Prostate gland (tissue), 2 donors: ENCODE data around the gene CNKSR2.

Experiments
- POLR2A ChIP-seq: fragments of 450-650 bp; IDR thresholded peaks from one replicate; pipeline ENCODE4 v1.6.1; 2016; ENCODE audit warnings: antibody characterized with exemption, mild to moderate bottlenecking
- POLR2AphosphoS5 ChIP-seq: sonication (generic); formaldehyde crosslinking; IDR thresholded peaks from one replicate; pipeline ENCODE4 v1.6.1; 2017; ENCODE audit warnings: antibody characterized with exemption
- TF ChIP-seq, protein P1 (sequence below), 4 experiments: fragments of 200-600 bp in 2 of 4; fragments of 450-650 bp in 2 of 4; sonication (generic) in 2 of 4; IDR thresholded peaks; 1 replicate in 3 of 4; 2 replicates in 1 of 4; pipeline ENCODE4 v1.5.1; 2016 to 2019; ENCODE audit warnings: antibody characterized with exemption in 4 of 4, mild to moderate bottlenecking in 2 of 4, moderate library complexity in 2 of 4

DNA sequence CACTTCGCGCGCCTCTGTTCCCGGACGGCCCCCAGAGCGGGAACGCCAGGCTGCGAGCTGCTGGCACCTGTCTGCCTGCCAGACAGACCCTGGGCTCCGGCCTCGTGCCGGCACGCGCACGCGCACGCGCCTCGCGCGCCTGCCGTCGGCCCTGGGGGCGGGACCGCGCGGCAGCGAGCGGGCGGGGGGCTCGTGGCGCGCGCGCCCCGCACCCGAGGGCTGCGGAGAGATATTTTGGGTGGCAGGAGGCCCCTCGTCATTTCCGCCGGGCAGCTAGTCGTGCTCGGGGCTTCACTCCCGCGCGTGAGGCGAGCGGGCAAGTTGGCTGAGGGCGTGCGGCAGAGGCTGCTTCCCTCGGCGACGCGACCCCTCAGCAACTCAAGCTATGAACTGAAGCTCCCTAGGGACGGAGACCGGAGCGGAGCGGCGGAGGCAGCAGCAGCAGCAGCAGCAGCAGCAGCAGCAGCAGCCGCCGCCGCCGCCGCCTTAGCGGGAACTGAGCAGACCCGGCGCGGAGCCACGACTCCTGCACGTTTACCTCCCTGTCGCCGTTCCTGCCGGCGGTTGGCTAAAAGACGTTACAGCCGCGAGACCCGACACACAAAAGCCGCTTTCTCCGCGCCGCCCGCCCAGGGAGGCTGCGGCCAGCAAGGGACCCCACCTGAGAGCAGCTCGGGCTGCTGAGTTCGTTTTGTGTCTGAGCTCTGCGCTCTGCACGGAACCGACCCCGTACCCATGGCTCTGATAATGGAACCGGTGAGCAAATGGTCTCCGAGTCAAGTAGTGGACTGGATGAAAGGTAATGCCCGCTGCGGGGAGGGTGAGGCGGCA is at the start of gene CNKSR2:
- TF ChIP-seq, protein P1, sequence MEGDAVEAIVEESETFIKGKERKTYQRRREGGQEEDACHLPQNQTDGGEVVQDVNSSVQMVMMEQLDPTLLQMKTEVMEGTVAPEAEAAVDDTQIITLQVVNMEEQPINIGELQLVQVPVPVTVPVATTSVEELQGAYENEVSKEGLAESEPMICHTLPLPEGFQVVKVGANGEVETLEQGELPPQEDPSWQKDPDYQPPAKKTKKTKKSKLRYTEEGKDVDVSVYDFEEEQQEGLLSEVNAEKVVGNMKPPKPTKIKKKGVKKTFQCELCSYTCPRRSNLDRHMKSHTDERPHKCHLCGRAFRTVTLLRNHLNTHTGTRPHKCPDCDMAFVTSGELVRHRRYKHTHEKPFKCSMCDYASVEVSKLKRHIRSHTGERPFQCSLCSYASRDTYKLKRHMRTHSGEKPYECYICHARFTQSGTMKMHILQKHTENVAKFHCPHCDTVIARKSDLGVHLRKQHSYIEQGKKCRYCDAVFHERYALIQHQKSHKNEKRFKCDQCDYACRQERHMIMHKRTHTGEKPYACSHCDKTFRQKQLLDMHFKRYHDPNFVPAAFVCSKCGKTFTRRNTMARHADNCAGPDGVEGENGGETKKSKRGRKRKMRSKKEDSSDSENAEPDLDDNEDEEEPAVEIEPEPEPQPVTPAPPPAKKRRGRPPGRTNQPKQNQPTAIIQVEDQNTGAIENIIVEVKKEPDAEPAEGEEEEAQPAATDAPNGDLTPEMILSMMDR (IDR thresholded peaks at IDR 0.05): no peak
- TF ChIP-seq POLR2A (no peak), POLR2AphosphoS5 (no peak)
